Superior temporal gyrus (tissue), 1 donor: ENCODE measurements around the gene KRTAP12-3.
"Not testable (repeated sequence)": the region's sequence is repeated elsewhere in the genome, so short reads cannot be mapped to it uniquely, and the experiment has no call there.

ENCODE experiments used
- DNase-seq: peaks from one replicate; pipeline ENCODE4 v3.0.0-alpha.2; 2016; ENCODE audit errors: extremely low spot score

The KRTAP12-3 gene

DNA sequence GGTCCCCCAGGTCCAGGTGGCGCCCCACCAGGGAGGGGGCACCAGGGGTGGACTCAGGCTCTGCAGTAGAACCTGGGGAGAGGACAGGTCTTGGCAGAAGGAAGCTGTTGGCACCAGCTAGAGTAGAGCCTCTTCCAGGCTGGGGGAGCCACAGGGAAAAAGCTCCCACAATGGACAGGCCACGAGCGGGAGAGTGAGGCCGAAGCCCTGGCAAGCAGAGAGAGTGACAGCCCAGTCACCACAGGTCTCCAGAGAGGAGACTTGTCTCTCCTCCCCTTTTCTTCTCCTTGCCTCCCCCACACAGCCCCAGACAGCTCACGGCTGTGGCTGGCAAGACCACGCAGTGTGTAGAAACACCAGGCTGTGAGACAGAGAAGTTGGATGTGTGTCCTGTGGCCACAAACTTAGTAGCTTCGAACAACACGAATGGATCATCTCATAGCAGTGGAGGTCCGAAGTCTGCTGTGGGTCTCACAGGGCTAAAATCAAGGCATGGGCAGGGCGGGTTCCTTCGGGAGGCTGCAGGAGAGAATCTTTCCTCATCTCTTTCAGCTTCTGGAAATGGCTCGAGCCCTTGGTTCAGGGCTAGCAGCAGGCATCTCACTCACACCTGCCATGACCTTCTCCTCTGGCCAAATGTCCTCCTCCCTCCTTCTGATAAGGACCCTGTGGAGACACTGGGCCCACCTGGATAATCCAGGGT, 6.6 kb upstream of the KRTAP12-3 start:
- no peak for DNase-seq

- DNase-seq: no peak
These were observed 4.6 kb upstream of the KRTAP12-3 start for GRCh38 chr21:44653123-44653522.

- DNase-seq: no peak
These were observed 3.8 kb upstream of the KRTAP12-3 start for GRCh38 chr21:44653656-44654575.

- no peak for DNase-seq
These were observed 3.1 kb upstream of the KRTAP12-3 start, which contains the start of gene KRTAP12-4 for GRCh38 chr21:44654576-44655175. Gene KRTAP12-4, minus strand, starts transcription at chr21:44654659. Its CDS starts 45 bp downstream, at chr21:44654614.

DNA sequence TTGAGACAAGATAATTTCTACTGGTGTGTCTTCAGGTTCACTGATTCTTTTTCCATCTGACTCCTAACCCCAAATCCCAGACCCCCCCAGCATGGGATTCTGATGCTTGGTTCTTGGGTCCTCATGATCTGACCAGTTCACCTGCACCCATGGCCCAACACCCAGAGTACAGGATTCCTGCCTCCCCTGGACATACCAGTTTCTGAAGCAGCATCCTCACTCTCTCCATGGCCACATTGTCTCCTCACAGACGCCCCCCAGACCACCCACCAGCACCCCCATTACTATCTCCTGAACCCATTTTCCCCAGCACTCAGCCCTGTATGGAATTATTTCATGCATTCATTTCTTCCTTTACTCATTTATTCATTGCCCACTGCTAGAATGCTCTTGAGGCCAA, 864 bp upstream of the KRTAP12-3 start:
- DNase-seq: no peak

DNA sequence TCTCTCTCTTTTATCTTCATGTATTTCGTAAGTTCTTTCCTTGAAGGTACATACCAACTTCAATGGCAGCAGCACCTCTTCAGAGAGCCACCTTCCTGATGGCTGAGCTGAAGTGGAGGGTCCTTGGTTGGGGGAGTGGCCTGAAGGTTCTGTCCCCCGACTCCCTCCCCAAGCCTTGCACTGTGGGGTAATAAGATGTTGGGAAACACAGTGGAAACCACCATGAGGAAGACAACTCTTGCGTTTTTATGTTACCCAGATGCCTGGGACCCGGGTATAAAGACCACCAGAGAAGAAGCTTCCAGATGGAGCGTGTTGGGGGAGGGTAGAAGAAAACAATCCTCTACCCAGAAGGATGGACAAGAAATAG, 794 bp downstream of the KRTAP12-3 start:
- DNase-seq: no peak

DNA sequence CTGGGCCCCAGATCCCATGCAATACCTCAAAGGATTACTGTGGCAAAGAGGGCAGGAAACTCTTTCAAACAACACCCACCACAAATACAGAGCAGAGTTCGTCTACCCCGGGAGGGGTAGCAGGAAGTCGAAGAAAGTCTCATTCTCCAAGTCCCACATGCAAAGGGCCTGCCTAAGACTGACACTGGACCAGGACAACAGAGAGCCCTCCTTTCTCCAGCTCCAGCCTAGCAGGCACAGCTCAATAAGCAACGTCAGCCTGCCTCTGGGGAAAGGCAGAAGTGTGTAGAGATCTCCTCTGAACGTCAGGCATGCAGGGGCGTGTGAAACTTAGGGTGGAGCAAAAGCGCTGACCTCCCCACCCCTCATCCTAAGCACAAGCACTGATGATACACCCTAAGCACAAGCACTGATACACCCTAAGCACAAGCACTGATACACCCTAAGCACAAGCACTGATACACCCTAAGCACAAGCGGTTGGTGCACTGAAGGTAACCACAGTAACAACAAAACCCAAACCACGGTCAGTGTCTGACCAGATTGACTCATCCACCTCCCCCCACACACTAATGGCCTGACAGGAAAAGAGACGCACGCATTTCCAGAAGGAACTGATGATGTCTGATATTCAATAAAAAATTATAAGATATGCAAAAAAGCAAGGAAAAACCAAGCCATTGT, 1.3 kb downstream of the KRTAP12-3 start:
- DNase-seq: no peak

GRCh38 chr21:44661567-44661966, 3.8 kb downstream of the KRTAP12-3 start:
- DNase-seq: not testable (repeated sequence)

- DNase-seq: no peak
These were observed 7.0 kb downstream of the KRTAP12-3 start for GRCh38 chr21:44664691-44665090.

- DNase-seq: no peak
These were observed 8.9 kb downstream of the KRTAP12-3 start, which contains the start of gene KRTAP12-2 for GRCh38 chr21:44666401-44667320. Gene KRTAP12-2, minus strand, starts transcription at chr21:44666927. Its CDS starts 41 bp downstream, at chr21:44666886.

DNA sequence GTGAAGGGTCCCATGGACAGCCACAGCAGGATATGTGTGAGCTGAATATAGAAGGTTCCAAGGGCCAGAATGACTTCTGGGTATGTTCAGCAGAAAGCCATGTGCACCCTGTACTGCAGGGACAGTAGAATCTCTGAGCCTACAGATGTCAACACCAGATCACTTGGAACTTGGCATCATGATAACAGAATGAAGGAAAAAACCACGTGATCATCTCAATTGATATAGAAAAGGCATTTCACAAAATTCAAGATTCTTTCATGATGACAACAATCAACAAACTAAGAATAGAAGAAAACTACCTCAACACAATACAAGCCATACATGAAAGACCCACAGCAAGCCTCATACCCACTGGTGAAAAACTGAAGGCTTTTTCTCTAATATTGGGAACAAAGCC, 9.9 kb downstream of the KRTAP12-3 start:
- DNase-seq: no peak

DNA sequence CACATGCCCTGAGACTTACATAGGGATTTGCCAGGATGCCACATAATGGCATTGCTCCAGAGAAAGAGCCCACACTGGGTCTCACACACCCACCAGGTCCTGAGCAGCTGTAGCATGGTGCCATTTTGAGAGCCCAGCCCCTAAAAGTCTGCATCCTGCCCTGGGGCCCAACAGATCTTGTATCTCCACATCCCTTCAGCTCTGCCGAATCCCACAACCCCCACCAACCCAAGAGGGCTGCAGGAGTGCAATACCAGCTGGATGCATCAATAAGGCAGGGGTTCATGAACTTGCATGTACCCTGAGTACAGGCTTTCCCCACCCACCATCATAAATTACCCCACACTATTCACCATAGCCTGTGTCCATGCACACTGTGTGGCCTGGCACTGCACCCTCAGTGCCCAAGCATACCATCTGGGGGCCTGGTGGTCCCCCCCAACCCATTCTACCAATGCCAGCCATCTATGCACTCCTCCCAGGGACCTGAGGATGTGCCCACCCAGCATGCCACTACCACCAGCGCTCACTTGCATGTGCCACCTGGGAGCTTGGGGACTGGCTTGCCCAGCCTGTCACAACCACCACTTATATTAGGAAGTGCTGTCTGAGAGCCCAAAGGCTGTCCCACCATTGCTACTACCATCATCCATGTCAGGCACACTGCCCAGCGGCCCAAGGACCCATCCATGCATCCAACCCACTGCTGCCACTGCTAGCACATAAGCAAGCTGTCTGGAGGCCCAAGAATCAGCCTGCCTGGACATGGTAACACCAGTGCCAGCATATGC, 13.1 kb downstream of the KRTAP12-3 start:
- no peak for DNase-seq

DNA sequence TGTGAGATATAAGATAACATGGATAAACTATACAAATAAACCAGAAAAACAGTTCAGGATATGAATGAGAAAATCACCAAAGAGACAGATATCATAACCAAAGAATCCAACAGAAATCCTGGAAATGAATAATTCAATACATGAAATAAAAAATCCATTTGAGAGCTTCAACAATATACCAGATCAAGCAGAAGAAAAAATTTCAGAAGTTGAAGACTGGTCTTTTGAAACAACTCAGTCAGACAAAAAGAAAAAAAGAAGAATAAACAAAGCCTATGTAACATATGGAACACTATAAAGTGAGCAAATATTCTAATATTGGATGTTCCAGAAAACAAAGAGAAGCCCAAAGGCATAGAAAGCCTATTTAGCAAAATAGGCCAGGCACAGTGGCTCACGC, 14.2 kb downstream of the KRTAP12-3 start:
- DNase-seq: no peak

GRCh38 chr21:44677881-44678280, 20.1 kb downstream of the KRTAP12-3 start:
- no peak for DNase-seq

GRCh38 chr21:44681152-44681551, 23.4 kb downstream of the KRTAP12-3 start:
- no peak for DNase-seq

DNA sequence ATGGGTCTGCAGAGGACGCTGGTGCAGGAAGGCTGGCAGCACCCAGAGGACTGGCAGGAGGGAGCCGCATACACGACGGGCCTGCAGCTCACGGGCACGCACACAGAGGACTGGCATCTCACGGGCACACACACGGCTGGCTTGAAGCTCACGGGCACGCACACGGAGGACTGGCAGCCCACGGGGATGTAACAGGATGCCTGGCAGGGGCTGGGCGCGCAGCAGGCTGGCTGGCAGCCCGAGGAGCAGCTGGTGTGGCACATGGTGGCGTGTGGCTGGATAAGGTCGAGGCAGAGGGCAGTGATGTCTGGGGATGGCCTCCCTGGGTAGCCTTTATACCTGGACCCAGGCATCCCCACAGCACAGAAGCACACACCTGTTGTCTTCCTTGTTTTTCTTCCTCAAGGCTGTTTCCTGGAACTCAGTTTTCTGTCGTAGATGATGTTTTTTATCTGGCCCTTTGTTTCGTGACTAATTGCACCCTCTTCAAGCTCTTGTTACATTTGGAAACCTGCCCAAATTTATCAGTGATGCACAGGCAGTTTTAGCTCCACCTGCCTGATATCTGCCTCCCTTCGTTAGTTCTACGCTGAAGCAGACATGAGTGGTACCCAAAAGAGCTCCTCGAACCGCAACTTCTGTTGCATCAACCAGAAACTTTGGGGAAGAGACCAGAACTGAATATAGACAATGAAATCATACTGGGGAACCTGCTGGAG, 24.3 kb downstream of the KRTAP12-3 start, which contains the start of gene KRTAP12-1:
TSS of gene KRTAP12-1 (minus strand) at position 303 of the 719 bp plus-strand sequence. CDS start at position 263, 40 bp downstream.
- no peak for DNase-seq

DNA sequence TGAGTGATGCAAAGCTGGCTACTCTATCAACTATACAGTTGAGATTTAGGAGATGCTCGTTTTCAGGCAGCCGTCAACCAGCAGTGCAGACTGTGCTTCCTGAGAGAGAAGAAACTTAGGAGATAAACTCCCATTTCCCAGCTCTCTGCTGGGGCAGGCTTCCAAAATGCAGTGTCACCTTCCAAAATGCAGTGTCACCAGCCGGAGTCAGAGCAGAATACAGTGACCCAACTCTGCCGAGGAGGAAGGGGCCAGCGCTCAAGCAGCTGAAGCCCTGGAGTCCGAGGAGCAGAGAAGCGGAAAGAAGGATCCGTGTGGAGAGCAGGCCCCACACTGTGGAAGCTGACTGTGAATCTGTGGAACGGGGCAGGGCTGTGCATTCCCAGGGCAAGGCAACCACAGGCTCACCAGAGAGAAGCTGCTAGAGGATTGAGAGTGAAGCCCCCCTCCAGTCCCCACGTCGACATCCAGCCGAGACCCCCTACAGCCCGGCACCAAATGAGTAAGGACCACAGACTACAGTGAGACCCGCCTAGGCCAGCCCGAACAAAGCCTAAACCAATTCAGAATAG, 24.9 kb downstream of the KRTAP12-3 start:
- DNase-seq: no peak

- DNase-seq: no peak
These were observed 26.3 kb downstream of the KRTAP12-3 start for GRCh38 chr21:44684077-44684476.

DNA sequence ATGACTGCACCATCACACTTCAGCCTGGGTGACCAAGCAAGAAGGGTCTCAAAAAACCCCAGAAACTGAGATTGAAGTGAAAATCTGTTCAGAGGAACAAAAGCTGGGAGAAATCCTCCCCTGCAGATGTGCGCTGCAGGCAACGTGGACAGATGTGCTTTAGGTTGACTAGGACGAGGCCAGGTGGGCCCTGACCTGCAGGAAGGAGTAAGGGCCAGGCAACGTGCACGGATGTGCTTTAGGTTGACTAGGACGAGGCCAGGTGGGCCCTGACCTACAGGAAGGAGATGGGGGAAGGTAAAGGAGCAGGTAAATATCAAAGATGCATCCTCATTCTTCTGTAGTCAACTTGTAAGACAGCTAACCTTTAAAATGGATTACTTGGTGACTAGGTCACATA, 26.8 kb downstream of the KRTAP12-3 start:
- DNase-seq: no peak
